ENCODE results near the gene ITGA6. TPM values are rescaled to one million over a fixed set of nuclear protein-coding genes. Genes with fewer than 3 reads are reported as not detected.

The ITGA6 gene
- total RNA-seq, 4 donors from 2014 or later: 34.8 to 66.6 (median 52.7) TPM

DNA sequence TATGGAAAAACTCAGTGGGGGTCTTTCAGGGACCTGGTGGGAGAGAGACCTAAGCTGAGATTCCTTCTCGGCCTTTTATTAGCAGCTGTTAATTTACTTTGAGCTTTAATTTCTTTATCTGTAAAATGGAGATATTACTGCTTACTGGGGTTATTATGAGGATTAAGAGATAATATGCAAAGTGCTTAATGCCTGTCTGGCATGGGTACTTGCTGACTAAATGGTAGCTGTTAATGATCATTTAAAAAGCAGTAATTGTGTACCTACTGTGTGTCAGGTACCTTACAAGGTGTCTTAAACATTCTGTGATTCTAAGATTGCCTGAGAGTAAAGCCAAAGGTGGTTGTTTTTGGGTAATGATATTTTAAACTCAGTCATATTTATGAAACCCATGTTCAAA, 2.6 kb downstream of the ITGA6 start:
- 64 to 74% methylated on average over 1 of the region's 1 CpG for WGBS, 2 donors
- Histone ChIP-seq H3K27me3 (no peaks in the 10 kb centered on the region), H3K9me3 (no peaks in the 10 kb centered on the region), H3K4me1 (peaks cover 23 to 33% of the 10 kb centered on the region in 2 donors), H3K36me3 (no peaks in the 10 kb centered on the region), H3K4me3 (replicated peaks in 1 of 3) (peak overlapping the region in 1 of 3 donors; percentile 61), H3K27ac (peak overlapping the region in 2 of 3 donors; percentile 80 to 85)
- intact Hi-C loops (cut with DNase I): no loop called here
- DNase-seq: no peak
- TF ChIP-seq, protein P1, sequence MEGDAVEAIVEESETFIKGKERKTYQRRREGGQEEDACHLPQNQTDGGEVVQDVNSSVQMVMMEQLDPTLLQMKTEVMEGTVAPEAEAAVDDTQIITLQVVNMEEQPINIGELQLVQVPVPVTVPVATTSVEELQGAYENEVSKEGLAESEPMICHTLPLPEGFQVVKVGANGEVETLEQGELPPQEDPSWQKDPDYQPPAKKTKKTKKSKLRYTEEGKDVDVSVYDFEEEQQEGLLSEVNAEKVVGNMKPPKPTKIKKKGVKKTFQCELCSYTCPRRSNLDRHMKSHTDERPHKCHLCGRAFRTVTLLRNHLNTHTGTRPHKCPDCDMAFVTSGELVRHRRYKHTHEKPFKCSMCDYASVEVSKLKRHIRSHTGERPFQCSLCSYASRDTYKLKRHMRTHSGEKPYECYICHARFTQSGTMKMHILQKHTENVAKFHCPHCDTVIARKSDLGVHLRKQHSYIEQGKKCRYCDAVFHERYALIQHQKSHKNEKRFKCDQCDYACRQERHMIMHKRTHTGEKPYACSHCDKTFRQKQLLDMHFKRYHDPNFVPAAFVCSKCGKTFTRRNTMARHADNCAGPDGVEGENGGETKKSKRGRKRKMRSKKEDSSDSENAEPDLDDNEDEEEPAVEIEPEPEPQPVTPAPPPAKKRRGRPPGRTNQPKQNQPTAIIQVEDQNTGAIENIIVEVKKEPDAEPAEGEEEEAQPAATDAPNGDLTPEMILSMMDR (IDR thresholded peaks at IDR 0.05): no peak
- TF ChIP-seq POLR2A (IDR thresholded peaks at IDR 0.05): no peak

GRCh38 chr2:172430678-172431077, 3.3 kb downstream of the ITGA6 start:
- H3K36me3 ChIP-seq: no peaks in the 10 kb centered on the region
- H3K27ac ChIP-seq: no peak overlapping the region
- intact Hi-C loops (cut with DNase I): no loop called here
- TF ChIP-seq POLR2A (IDR thresholded peaks at IDR 0.05): no peak
- TF ChIP-seq, protein P1 (IDR thresholded peaks at IDR 0.05): no peak
- no peak for DNase-seq
- no peaks in the 10 kb centered on the region for H3K27me3 ChIP-seq
- 87 to 91% methylated on average over 3 of the region's 3 CpGs for WGBS, 2 donors
- peaks cover 23 to 33% of the 10 kb centered on the region in 2 donors for H3K4me1 ChIP-seq
- H3K9me3 ChIP-seq: no peaks in the 10 kb centered on the region
- H3K4me3 ChIP-seq (replicated peaks in 1 of 3): no peak overlapping the region

- DNase-seq: peak; percentile 46 to 78
- Histone ChIP-seq H3K4me1 (peaks cover 23 to 33% of the 10 kb centered on the region in 2 donors), H3K27me3 (no peaks in the 10 kb centered on the region), H3K27ac (peak overlapping the region in 1 of 3 donors; percentile 29), H3K9me3 (no peaks in the 10 kb centered on the region), H3K4me3 (replicated peaks in 1 of 3) (no peak overlapping the region), H3K36me3 (no peaks in the 10 kb centered on the region)
- 18 to 20% methylated on average over 4 of the region's 4 CpGs for WGBS, 2 donors
- intact Hi-C loops (cut with DNase I): no loop called here
- TF ChIP-seq, protein P1 (IDR thresholded peaks at IDR 0.05): no peak
- TF ChIP-seq POLR2A (IDR thresholded peaks at IDR 0.05): no peak
These were observed 4.1 kb downstream of the ITGA6 start for GRCh38 chr2:172431463-172431862.

DNA sequence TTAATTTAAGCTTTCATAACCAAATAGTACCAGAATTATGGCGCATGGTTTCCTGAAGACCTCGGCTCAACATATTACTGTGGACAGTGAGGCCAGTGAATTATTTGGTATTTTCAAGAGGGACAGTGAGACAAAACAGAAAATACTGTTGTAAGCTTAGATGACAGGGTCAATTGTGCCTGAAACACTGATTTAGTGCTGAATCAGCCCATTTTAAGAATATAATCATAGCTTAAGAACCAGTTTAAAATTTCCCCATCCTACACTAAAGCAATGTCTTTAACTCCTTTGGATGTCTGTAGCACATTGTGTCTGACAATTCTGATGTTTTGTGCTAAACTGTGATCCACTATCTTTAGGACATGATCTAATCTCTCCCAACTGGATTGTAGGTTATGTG, 4.6 kb downstream of the ITGA6 start:
- H3K9me3 ChIP-seq: no peaks in the 10 kb centered on the region
- no peaks in the 10 kb centered on the region for H3K36me3 ChIP-seq
- intact Hi-C loops (cut with DNase I): no loop called here
- TF ChIP-seq, protein P1 (IDR thresholded peaks at IDR 0.05): no peak
- TF ChIP-seq POLR2A (IDR thresholded peaks at IDR 0.05): no peak
- 82 to 83% methylated on average over 2 of the region's 2 CpGs for WGBS, 2 donors
- H3K4me3 ChIP-seq (replicated peaks in 1 of 3): no peak overlapping the region
- peak overlapping the region in 1 of 3 donors; percentile 29 for H3K27ac ChIP-seq
- peaks cover 19 to 29% of the 10 kb centered on the region in 2 donors for H3K4me1 ChIP-seq
- no peaks in the 10 kb centered on the region for H3K27me3 ChIP-seq
- DNase-seq: no peak

- no peaks in the 10 kb centered on the region for H3K9me3 ChIP-seq
These were observed 5.8 kb downstream of the ITGA6 start for GRCh38 chr2:172433144-172433543.

More at GRCh38 chr2:172433144-172433543, 5.8 kb downstream of the ITGA6 start:
- H3K36me3 ChIP-seq: no peaks in the 10 kb centered on the region
- no peak for DNase-seq
- H3K4me1 ChIP-seq: peaks cover 17 to 27% of the 10 kb centered on the region in 2 donors
- intact Hi-C loops (cut with DNase I): no loop called here
- no peak overlapping the region for H3K27ac ChIP-seq
- H3K4me3 ChIP-seq (replicated peaks in 1 of 3): no peak overlapping the region
- WGBS, 2 donors: 79 to 84% methylated on average over 3 of the region's 3 CpGs
- no peak for TF ChIP-seq POLR2A (IDR thresholded peaks at IDR 0.05)
- TF ChIP-seq, protein P1 (IDR thresholded peaks at IDR 0.05): no peak
- H3K27me3 ChIP-seq: no peaks in the 10 kb centered on the region

Data from thyroid gland (tissue), 4 donors.